HG03039 (cell line): Measurements from ENCODE around the gene DNA2.
"Not testable (repeated sequence)": the region's sequence is repeated elsewhere in the genome, so short reads cannot be mapped to it uniquely, and the experiment has no call there.

ENCODE experiments used
- ATAC-seq: cut with Tn5 transposase; IDR thresholded peaks from one replicate; pipeline ENCODE4 v1.9.1; 2021; ENCODE audit warnings: mild to moderate bottlenecking, moderate library complexity; ENCODE audit not compliant: unreplicated experiment

The DNA2 gene

GRCh38 chr10:68471586-68472408 lies at the start of gene DNA2:
Gene DNA2 (minus strand): TSS chr10:68471973. CDS start chr10:68471864, 109 bp downstream.
- ATAC-seq: peak; percentile 87

GRCh38 chr10:68518609-68519008 lies 46.8 kb upstream of the DNA2 start:
- not testable (repeated sequence) for ATAC-seq

GRCh38 chr10:68517188-68517587 lies 45.4 kb upstream of the DNA2 start:
- no peak for ATAC-seq

- ATAC-seq: no peak
Observed at GRCh38 chr10:68516766-68517165, 45.0 kb upstream of the DNA2 start.

GRCh38 chr10:68516216-68516615 lies 44.4 kb upstream of the DNA2 start:
- not testable (repeated sequence) for ATAC-seq

- ATAC-seq: no peak
Observed at GRCh38 chr10:68508090-68508489, 36.3 kb upstream of the DNA2 start.

GRCh38 chr10:68506411-68506810 lies 34.6 kb upstream of the DNA2 start:
- ATAC-seq: no peak

- no peak for ATAC-seq
Observed at GRCh38 chr10:68502846-68503245, 31.1 kb upstream of the DNA2 start.

- no peak for ATAC-seq
Observed at GRCh38 chr10:68501691-68502090, 29.9 kb upstream of the DNA2 start.

- no peak for ATAC-seq
Observed at GRCh38 chr10:68499544-68499943, 27.8 kb upstream of the DNA2 start.

GRCh38 chr10:68496072-68496471 lies 24.3 kb upstream of the DNA2 start:
- ATAC-seq: no peak

GRCh38 chr10:68492118-68492517 lies 20.3 kb upstream of the DNA2 start:
- no peak for ATAC-seq

- ATAC-seq: no peak
Observed at GRCh38 chr10:68489919-68490318, 18.1 kb upstream of the DNA2 start.

- ATAC-seq: no peak
Observed at GRCh38 chr10:68474021-68474420, 2.2 kb upstream of the DNA2 start.

GRCh38 chr10:68471063-68471585 lies 649 bp downstream of the DNA2 start:
- no peak for ATAC-seq

GRCh38 chr10:68470300-68470699 lies 1.5 kb downstream of the DNA2 start:
- ATAC-seq: no peak

GRCh38 chr10:68469838-68470237 lies 1.9 kb downstream of the DNA2 start:
- no peak for ATAC-seq

GRCh38 chr10:68464729-68465128 lies 7.0 kb downstream of the DNA2 start:
- ATAC-seq: not testable (repeated sequence)

GRCh38 chr10:68463365-68464093 lies 8.2 kb downstream of the DNA2 start:
- no peak for ATAC-seq

GRCh38 chr10:68462536-68462935 lies 9.2 kb downstream of the DNA2 start:
- ATAC-seq: no peak

GRCh38 chr10:68461032-68461431 lies 10.7 kb downstream of the DNA2 start:
- ATAC-seq: no peak

- ATAC-seq: not testable (repeated sequence)
Observed at GRCh38 chr10:68449698-68450097, 22.1 kb downstream of the DNA2 start.
